ENCODE measurements around the gene SCAF4. TPM values are rescaled to one million over a fixed set of nuclear protein-coding genes. Genes with fewer than 3 reads are reported as not detected.

Gene SCAF4
- total RNA-seq, 2 donors from 2014 or later: 15.4 to 27.5 TPM

DNA sequence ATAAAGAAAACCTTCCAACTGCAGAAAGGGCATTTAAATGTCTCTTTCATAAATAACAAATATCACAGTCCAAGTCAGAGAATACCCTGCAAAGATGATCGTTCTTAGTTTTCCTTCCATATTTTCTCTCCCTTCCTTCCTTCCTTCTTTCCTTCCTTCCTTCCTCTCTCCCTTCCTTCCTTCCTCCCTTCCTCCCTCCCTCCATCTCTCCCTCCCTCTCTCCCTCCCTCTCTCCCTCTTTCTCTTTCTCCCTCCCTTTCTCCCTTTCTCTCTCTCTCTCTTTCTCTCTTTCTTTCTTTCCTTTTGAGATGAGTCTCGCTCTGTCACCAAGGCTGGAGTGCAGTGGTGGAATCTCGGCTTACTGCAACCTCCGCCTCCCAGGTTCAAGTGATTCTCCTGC lies 29.0 kb upstream of the SCAF4 start:
- Histone ChIP-seq H3K36me3 (no peaks in the 10 kb centered on the region), H3K4me1 (ENCODE audit: control insufficient read depth in 1 of 2, low read depth in 2 of 2) (no peaks in the 10 kb centered on the region), H3K27ac (no peak overlapping the region), H3K4me3 (no peak overlapping the region), H3K27me3 (replicated peaks; ENCODE audit: insufficient read depth) (no peaks in the 10 kb centered on the region), H3K9me3 (no peaks in the 10 kb centered on the region)
- DNase-seq (ENCODE audit: low spot score): no peak
- TF ChIP-seq, protein P1, sequence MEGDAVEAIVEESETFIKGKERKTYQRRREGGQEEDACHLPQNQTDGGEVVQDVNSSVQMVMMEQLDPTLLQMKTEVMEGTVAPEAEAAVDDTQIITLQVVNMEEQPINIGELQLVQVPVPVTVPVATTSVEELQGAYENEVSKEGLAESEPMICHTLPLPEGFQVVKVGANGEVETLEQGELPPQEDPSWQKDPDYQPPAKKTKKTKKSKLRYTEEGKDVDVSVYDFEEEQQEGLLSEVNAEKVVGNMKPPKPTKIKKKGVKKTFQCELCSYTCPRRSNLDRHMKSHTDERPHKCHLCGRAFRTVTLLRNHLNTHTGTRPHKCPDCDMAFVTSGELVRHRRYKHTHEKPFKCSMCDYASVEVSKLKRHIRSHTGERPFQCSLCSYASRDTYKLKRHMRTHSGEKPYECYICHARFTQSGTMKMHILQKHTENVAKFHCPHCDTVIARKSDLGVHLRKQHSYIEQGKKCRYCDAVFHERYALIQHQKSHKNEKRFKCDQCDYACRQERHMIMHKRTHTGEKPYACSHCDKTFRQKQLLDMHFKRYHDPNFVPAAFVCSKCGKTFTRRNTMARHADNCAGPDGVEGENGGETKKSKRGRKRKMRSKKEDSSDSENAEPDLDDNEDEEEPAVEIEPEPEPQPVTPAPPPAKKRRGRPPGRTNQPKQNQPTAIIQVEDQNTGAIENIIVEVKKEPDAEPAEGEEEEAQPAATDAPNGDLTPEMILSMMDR (IDR thresholded peaks at IDR 0.05): no peak
- ATAC-seq (ENCODE audit: insufficient number of reproducible peaks, low FRiP score, low read depth): no peak

DNA sequence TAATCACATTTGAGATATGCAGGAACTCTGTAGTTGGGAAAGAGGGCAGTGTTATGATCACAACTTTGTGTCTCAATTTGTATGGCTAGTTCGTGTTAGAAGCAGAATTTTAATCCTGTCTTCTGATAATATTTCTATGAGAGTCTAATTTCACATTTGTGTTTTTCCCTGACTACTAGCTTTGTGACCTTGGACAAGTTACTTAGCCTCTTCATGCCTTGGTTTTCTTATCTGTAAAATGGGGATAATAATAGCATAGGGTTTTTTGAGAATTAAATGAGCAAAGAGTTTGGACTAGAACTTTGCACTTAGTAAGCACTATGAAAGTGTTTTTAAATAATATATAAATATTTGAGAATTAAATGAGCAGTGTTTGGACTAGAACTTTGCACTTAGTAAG lies 24.9 kb upstream of the SCAF4 start:
- Histone ChIP-seq H3K9me3 (no peaks in the 10 kb centered on the region), H3K4me1 (ENCODE audit: control insufficient read depth in 1 of 2, low read depth in 2 of 2) (no peaks in the 10 kb centered on the region), H3K4me3 (no peak overlapping the region), H3K27ac (no peak overlapping the region), H3K36me3 (no peaks in the 10 kb centered on the region), H3K27me3 (replicated peaks; ENCODE audit: insufficient read depth) (no peaks in the 10 kb centered on the region)
- no peak for DNase-seq (ENCODE audit: low spot score)
- TF ChIP-seq, protein P1 (IDR thresholded peaks at IDR 0.05): no peak
- ATAC-seq (ENCODE audit: insufficient number of reproducible peaks, low FRiP score, low read depth): no peak

DNA sequence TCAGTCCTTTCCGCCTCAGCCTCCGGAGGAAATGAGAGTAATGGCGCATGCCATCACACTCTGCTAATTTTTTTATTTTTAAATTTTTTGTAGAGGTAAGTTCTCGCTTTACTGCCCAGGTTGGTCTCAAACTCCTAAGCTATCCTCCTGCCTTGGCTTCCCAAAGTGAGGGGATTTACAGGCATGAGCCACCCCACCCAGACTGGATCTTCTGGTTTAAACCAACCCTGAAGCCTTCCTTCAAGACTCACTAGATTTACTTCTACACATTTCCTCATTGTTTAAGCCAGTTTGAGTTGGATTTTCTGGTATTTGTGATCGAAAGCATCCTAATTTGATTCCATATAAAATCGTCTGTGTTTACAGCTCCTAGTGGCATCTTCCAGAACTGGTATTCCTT lies 23.1 kb upstream of the SCAF4 start:
- H3K27ac ChIP-seq: no peak overlapping the region
- TF ChIP-seq, protein P1 (IDR thresholded peaks at IDR 0.05): no peak
- H3K4me3 ChIP-seq: no peak overlapping the region
- no peaks in the 10 kb centered on the region for H3K9me3 ChIP-seq
- DNase-seq (ENCODE audit: low spot score) (no peak), ATAC-seq (ENCODE audit: insufficient number of reproducible peaks, low FRiP score, low read depth) (no peak)
- no peaks in the 10 kb centered on the region for H3K27me3 ChIP-seq (replicated peaks; ENCODE audit: insufficient read depth)
- H3K4me1 ChIP-seq (ENCODE audit: control insufficient read depth in 1 of 2, low read depth in 2 of 2): no peaks in the 10 kb centered on the region
- no peaks in the 10 kb centered on the region for H3K36me3 ChIP-seq

DNA sequence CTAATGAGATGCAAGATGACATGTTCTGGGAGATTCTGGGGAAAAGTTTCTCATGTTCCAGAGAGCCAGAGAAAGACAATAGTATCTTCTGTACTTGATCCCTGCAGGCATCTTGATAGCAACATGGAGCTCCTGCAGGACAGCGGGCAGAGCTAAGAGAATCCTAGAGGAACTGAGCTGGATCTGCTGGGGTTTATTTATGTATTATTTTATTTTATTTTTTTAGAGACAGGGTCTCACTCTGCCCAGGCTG lies 22.7 kb upstream of the SCAF4 start:
- Histone ChIP-seq H3K27me3 (replicated peaks; ENCODE audit: insufficient read depth) (no peaks in the 10 kb centered on the region), H3K36me3 (no peaks in the 10 kb centered on the region), H3K9me3 (no peaks in the 10 kb centered on the region), H3K27ac (no peak overlapping the region), H3K4me3 (no peak overlapping the region), H3K4me1 (ENCODE audit: control insufficient read depth in 1 of 2, low read depth in 2 of 2) (no peaks in the 10 kb centered on the region)
- DNase-seq (ENCODE audit: low spot score): no peak
- TF ChIP-seq, protein P1 (IDR thresholded peaks at IDR 0.05): no peak
- no peak for ATAC-seq (ENCODE audit: insufficient number of reproducible peaks, low FRiP score, low read depth)

DNA sequence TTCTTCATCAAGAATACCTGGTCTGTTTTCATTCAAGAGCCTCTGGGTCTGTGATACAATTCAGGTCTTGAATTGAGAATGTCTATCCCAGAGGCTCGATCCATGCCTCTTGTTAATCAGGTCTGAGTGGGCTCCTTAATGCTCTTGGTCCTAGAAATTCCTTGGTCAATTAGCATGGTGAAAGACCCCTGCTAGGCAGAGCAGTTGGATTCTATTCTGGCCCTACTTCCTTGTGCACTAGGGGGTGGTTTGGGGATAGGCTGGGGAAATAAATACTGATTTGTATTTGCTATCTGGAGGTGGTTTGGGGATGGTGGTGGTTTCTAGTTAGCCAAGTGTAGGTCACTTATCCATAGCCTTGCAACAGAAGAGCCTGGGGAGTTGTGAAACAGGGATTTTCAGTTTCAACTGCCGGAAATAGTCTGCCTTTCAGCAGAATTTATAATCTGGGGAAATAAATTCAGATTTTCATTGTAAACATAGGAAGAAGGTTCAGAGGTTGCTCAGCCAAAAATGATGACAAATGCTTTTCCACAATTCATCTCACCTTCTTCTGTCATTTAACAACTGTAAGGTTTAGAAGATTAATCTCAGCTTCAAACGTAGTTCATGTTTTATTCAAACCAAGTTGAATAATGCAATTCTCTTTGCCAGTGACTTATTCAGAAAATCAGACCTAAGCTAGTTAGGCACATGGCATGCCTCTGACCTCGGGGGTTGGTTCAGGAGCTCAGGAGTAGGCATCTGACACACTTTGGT lies 22.2 kb upstream of the SCAF4 start:
- H3K9me3 ChIP-seq: no peaks in the 10 kb centered on the region
- DNase-seq (ENCODE audit: low spot score) (no peak), ATAC-seq (ENCODE audit: insufficient number of reproducible peaks, low FRiP score, low read depth) (no peak)
- no peaks in the 10 kb centered on the region for H3K36me3 ChIP-seq
- no peak overlapping the region for H3K27ac ChIP-seq
- H3K27me3 ChIP-seq (replicated peaks; ENCODE audit: insufficient read depth): no peaks in the 10 kb centered on the region
- no peaks in the 10 kb centered on the region for H3K4me1 ChIP-seq (ENCODE audit: control insufficient read depth in 1 of 2, low read depth in 2 of 2)
- no peak overlapping the region for H3K4me3 ChIP-seq
- TF ChIP-seq, protein P1 (IDR thresholded peaks at IDR 0.05): no peak
